ENCODE data around the gene SNX13. TPM values are rescaled to one million over a fixed set of nuclear protein-coding genes. Genes with fewer than 3 reads are reported as not detected.
"Not testable (repeated sequence)": the region's sequence is repeated elsewhere in the genome, so short reads cannot be mapped to it uniquely, and the experiment has no call there.

The SNX13 gene
- total and polyA plus RNA-seq, 7 donors: 8.0 to 59.2 (median 37.5) TPM

- intact Hi-C loops (cut with DNase I): no loop called here
- no peak for DNase-seq
- WGBS, 3 donors: 83 to 90% (median 88%) methylated on average over 4 of the region's 4 CpGs
- no peaks in the 10 kb centered on the region for H3K27me3 ChIP-seq (ENCODE audit: insufficient read depth in 3 of 3, low read length in 2 of 3)
- ATAC-seq: no peak
- no peak overlapping the region for H3K27ac ChIP-seq
- TF ChIP-seq, protein P1, sequence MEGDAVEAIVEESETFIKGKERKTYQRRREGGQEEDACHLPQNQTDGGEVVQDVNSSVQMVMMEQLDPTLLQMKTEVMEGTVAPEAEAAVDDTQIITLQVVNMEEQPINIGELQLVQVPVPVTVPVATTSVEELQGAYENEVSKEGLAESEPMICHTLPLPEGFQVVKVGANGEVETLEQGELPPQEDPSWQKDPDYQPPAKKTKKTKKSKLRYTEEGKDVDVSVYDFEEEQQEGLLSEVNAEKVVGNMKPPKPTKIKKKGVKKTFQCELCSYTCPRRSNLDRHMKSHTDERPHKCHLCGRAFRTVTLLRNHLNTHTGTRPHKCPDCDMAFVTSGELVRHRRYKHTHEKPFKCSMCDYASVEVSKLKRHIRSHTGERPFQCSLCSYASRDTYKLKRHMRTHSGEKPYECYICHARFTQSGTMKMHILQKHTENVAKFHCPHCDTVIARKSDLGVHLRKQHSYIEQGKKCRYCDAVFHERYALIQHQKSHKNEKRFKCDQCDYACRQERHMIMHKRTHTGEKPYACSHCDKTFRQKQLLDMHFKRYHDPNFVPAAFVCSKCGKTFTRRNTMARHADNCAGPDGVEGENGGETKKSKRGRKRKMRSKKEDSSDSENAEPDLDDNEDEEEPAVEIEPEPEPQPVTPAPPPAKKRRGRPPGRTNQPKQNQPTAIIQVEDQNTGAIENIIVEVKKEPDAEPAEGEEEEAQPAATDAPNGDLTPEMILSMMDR (IDR thresholded peaks at IDR 0.05): no peak
- no peak overlapping the region for H3K4me3 ChIP-seq
- H3K4me1 ChIP-seq: no peaks in the 10 kb centered on the region
- H3K9me3 ChIP-seq: peaks cover 6% of the 10 kb centered on the region
- peaks cover 0 to 31% of the 10 kb centered on the region in 2 donors for H3K36me3 ChIP-seq (ENCODE audit: insufficient read depth in 1 of 2, low read depth in 1 of 2)
Observed at GRCh38 chr7:17815318-17815717, 125.0 kb downstream of the SNX13 start.

GRCh38 chr7:17814058-17814457 lies 126.2 kb downstream of the SNX13 start:
- Histone ChIP-seq H3K9me3 (peaks cover 6% of the 10 kb centered on the region), H3K4me3 (no peak overlapping the region), H3K36me3 (ENCODE audit: insufficient read depth in 1 of 2, low read depth in 1 of 2) (peaks cover 0 to 31% of the 10 kb centered on the region in 2 donors), H3K4me1 (no peaks in the 10 kb centered on the region), H3K27ac (no peak overlapping the region), H3K27me3 (ENCODE audit: insufficient read depth in 3 of 3, low read length in 2 of 3) (no peaks in the 10 kb centered on the region)
- 90 to 94% (median 94%) methylated on average over 1 of the region's 1 CpG for WGBS, 3 donors
- TF ChIP-seq, protein P1 (IDR thresholded peaks at IDR 0.05): no peak
- intact Hi-C loops (cut with DNase I): no loop called here
- ATAC-seq: no peak
- DNase-seq: no peak

DNA sequence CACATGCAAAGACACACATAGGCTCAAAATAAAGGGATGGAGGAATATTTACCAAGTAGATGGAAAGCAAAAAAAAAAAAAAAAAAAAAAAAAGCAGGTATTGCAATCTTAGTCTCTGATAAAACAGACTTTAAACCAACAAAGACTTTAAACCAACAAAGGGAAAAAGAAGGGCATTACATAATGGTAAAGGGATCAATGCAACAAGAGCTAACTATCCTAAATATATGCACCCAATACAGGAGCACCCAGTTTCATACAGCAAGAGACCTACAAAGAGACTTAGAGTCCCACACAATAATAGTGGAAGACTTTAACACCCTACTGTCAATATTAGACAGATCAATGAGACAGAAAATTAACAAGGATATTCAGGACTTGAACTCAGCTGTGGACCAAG lies 131.1 kb downstream of the SNX13 start:
- DNase-seq; H3K27ac ChIP-seq; H3K9me3 ChIP-seq; ATAC-seq; H3K4me1 ChIP-seq; intact Hi-C loops (cut with DNase I); H3K27me3 ChIP-seq (ENCODE audit: insufficient read depth in 3 of 3, low read length in 2 of 3); H3K4me3 ChIP-seq: not testable (repeated sequence)
- H3K36me3 ChIP-seq (ENCODE audit: insufficient read depth in 1 of 2, low read depth in 1 of 2): peaks cover 0 to 10% of the 10 kb centered on the region in 2 donors

GRCh38 chr7:17807242-17807641 lies 133.1 kb downstream of the SNX13 start:
- Histone ChIP-seq H3K4me1 (no peaks in the 10 kb centered on the region), H3K36me3 (ENCODE audit: insufficient read depth in 1 of 2, low read depth in 1 of 2) (peaks cover 0 to 21% of the 10 kb centered on the region in 2 donors), H3K27ac (no peak overlapping the region), H3K27me3 (ENCODE audit: insufficient read depth in 3 of 3, low read length in 2 of 3) (no peaks in the 10 kb centered on the region), H3K4me3 (no peak overlapping the region), H3K9me3 (peaks cover 6% of the 10 kb centered on the region)
- DNase-seq (no peak), ATAC-seq (no peak)
- 83 to 87% (median 85%) methylated on average over 8 to 9 of the region's 9 CpGs for WGBS, 3 donors
- TF ChIP-seq, protein P1 (IDR thresholded peaks at IDR 0.05): no peak
- intact Hi-C loops (cut with DNase I): no loop called here

DNA sequence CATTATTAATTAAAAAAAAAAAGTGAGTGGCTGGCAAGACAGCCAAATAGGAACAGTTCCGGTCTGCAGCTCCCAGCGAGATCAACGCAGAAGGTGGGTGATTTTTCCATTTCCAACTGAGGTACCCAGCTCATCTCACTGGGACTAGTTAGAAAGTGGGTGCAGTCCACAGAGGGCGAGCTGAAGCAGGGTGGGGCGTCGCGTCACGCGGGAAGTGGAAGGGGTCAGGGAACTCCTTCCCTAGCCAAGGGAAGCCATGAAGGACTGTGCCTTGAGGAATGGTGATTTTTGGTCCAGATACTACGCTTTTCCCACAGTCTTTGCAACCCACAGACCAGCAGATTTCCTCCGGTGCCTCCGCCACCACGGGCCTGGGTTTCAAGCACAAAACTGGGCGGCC lies 133.7 kb downstream of the SNX13 start:
- DNase-seq (no peak), ATAC-seq (no peak)
- Histone ChIP-seq H3K9me3 (peaks cover 3% of the 10 kb centered on the region), H3K27ac (no peak overlapping the region), H3K4me1 (no peaks in the 10 kb centered on the region), H3K36me3 (ENCODE audit: insufficient read depth in 1 of 2, low read depth in 1 of 2) (peaks cover 0 to 27% of the 10 kb centered on the region in 2 donors), H3K27me3 (ENCODE audit: insufficient read depth in 3 of 3, low read length in 2 of 3) (no peaks in the 10 kb centered on the region), H3K4me3 (no peak overlapping the region)
- intact Hi-C loops (cut with DNase I): no loop called here
- 96 to 98% (median 97%) methylated on average over 14 of the region's 14 CpGs for WGBS, 3 donors
- TF ChIP-seq, protein P1 (IDR thresholded peaks at IDR 0.05): no peak
